HEK293 (cell line): ENCODE data around the gene PTRH1.
"Not testable (repeated sequence)": the region's sequence is repeated elsewhere in the genome, so short reads cannot be mapped to it uniquely, and the experiment has no call there.

Experiments
- CTCF ChIA-PET: fragments of 350-600 bp; formaldehyde crosslinking; extraction: SDS; loops from one replicate; lab custom pipeline; 2021; ENCODE audit warnings: antibody characterized with exemption; lab: Yijun Ruan, JAX
- POLR2A ChIA-PET: fragments of 300-600 bp; formaldehyde crosslinking; extraction: SDS; loops from one replicate; lab custom pipeline; 2020; ENCODE audit warnings: antibody characterized with exemption, inconsistent platforms; lab: Yijun Ruan, JAX
- H3K27ac ChIP-seq: fragments of 200-500 bp; sonication (Bioruptor generic); 2 replicates; pipeline ENCODE4 v1.5.1; 2014; ENCODE audit warnings: low read depth, low read length, control low read depth, inconsistent platforms; ENCODE audit errors: extremely low read depth
- H3K36me3 ChIP-seq, 2 experiments: fragments of 200-500 bp in 1 of 2; sonication (Bioruptor generic) in 1 of 2; 1 replicate in 1 of 2; 2 replicates in 1 of 2; pipeline ENCODE4 v1.5.1; 2014 to 2017; ENCODE audit warnings: inconsistent platforms in 2 of 2, low read length in 2 of 2; ENCODE audit not compliant: control insufficient read depth in 2 of 2, insufficient read depth in 1 of 2
- H3K4me1 ChIP-seq: fragments of 200-500 bp; sonication (Bioruptor generic); 2 replicates; pipeline ENCODE4 v1.5.1; 2014; ENCODE audit warnings: mild to moderate bottlenecking, low read length, inconsistent platforms; ENCODE audit not compliant: control insufficient read depth, insufficient read depth
- H3K4me3 ChIP-seq: 2 replicates; pipeline ENCODE4 v1.5.1; 2011; ENCODE audit warnings: low read depth, mild to moderate bottlenecking, control low read depth, low read length, moderate library complexity
- H3K9me3 ChIP-seq: fragments of 200-500 bp; sonication (Bioruptor generic); 2 replicates; pipeline ENCODE4 v1.5.1; 2014; ENCODE audit warnings: low read depth, low read length, inconsistent platforms; ENCODE audit not compliant: control insufficient read depth, insufficient read depth
- BCL11A ChIP-seq: fragments of 450-650 bp; formaldehyde crosslinking; IDR thresholded peaks from 2 replicates; pipeline ENCODE4 v1.5.1; 2016; ENCODE audit warnings: low read depth, missing biosample characterization, missing genetic modification characterization
- EGR2 ChIP-seq: fragments of 450-650 bp; formaldehyde crosslinking; IDR thresholded peaks from 2 replicates; pipeline ENCODE4 v1.5.1; 2016; ENCODE audit warnings: low read depth, missing biosample characterization, missing genetic modification characterization
- OVOL3 ChIP-seq: fragments of 450-650 bp; formaldehyde crosslinking; IDR thresholded peaks from 2 replicates; pipeline ENCODE4 v1.5.1; 2016; ENCODE audit warnings: missing biosample characterization, missing genetic modification characterization
- TRIM28 ChIP-seq: IDR thresholded peaks from 2 replicates; pipeline ENCODE4 v1.6.1; 2011; ENCODE audit warnings: low read length, control low read depth, borderline replicate concordance
- ZBTB17 ChIP-seq: fragments of 450-650 bp; formaldehyde crosslinking; IDR thresholded peaks from 2 replicates; pipeline ENCODE4 v1.5.1; 2016; ENCODE audit warnings: missing biosample characterization, missing genetic modification characterization
- ZBTB20 ChIP-seq: fragments of 450-650 bp; formaldehyde crosslinking; IDR thresholded peaks from 2 replicates; pipeline ENCODE4 v1.5.1; 2016; ENCODE audit warnings: missing biosample characterization, missing genetic modification characterization
- ZFHX2 ChIP-seq: fragments of 450-650 bp; formaldehyde crosslinking; conservative IDR thresholded peaks from 2 replicates; pipeline ENCODE4 v1.5.1; 2016; ENCODE audit warnings: missing biosample characterization, missing genetic modification characterization
- ZNF24 ChIP-seq: fragments of 450-650 bp; formaldehyde crosslinking; IDR thresholded peaks from 2 replicates; pipeline ENCODE4 v1.5.1; 2016; ENCODE audit warnings: missing biosample characterization, missing genetic modification characterization
- ZNF341 ChIP-seq: fragments of 450-650 bp; formaldehyde crosslinking; IDR thresholded peaks from 2 replicates; pipeline ENCODE4; 2016; ENCODE audit warnings: low read depth, missing biosample characterization, missing genetic modification characterization
- ZNF37A ChIP-seq: fragments of 450-650 bp; IDR thresholded peaks from 2 replicates; pipeline ENCODE4 v1.5.1; 2018; ENCODE audit warnings: missing biosample characterization, missing genetic modification characterization
- ZNF658 ChIP-seq: fragments of 450-650 bp; formaldehyde crosslinking; IDR thresholded peaks from 2 replicates; pipeline ENCODE4; 2016; ENCODE audit warnings: missing biosample characterization, missing genetic modification characterization
- ZNF768 ChIP-seq: fragments of 450-650 bp; formaldehyde crosslinking; IDR thresholded peaks from 2 replicates; pipeline ENCODE4 v1.5.1; 2018; ENCODE audit warnings: missing biosample characterization, mild to moderate bottlenecking, missing genetic modification characterization
- TF ChIP-seq, protein P1 (sequence below): fragments of 450-650 bp; formaldehyde crosslinking; IDR thresholded peaks from 2 replicates; pipeline ENCODE4 v1.5.1; 2016; ENCODE audit warnings: missing biosample characterization, missing genetic modification characterization
- TF ChIP-seq, protein P2 (sequence below): fragments of 450-650 bp; formaldehyde crosslinking; IDR thresholded peaks from 2 replicates; pipeline ENCODE4 v1.5.1; 2017; ENCODE audit warnings: missing biosample characterization, mild to moderate bottlenecking, missing genetic modification characterization, moderate library complexity

Gene PTRH1

DNA sequence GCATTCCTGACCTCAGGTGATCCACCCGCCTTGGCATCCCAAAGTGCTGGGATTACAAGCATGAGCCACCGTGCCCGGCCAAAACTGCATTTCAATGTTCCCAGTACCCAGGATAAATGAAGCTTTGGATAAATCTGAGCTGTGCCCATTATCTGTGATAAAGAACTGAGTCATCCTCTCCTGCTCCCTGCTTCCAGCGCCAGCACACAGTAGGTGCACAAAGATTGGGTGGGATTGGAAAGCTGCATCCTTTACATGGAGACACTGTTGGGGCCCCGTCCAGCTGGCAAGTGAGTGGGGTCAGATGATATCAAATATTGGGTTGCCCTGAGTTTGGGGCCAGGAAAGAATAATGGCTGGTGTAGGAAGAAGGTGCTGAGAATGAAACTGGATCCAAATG, 45.6 kb upstream of the PTRH1 start:
- Histone ChIP-seq H3K4me3 (no peak overlapping the region), H3K27ac (no peak overlapping the region), H3K36me3 (no peaks in the 10 kb centered on the region), H3K9me3 (no peaks in the 10 kb centered on the region), H3K4me1 (no peaks in the 10 kb centered on the region)
- POLR2A ChIA-PET = interaction anchor here (2.1 kb wide), 1 partner anchor 10 kb away, joined by 7 read pairs; no protein-coding TSS in a partner anchor
- CTCF ChIA-PET = interaction anchor here (0.6 to 0.7 kb wide), 2 partner anchors 26 to 266 kb away, joined by 3 read pairs; partner anchors contain the start of gene TOR2A
- no peak for TF ChIP-seq TRIM28
- TF ChIP-seq ZBTB20 = no peak
- no peak for TF ChIP-seq OVOL3 (tag by site-specific recombination)
- no peak for TF ChIP-seq ZNF658 (tag by site-specific recombination)
- no peak for TF ChIP-seq BCL11A (tag by site-specific recombination)
- no peak for TF ChIP-seq ZNF341 (tag by site-specific recombination)
- TF ChIP-seq, all 188 proteins: peak for 0

DNA sequence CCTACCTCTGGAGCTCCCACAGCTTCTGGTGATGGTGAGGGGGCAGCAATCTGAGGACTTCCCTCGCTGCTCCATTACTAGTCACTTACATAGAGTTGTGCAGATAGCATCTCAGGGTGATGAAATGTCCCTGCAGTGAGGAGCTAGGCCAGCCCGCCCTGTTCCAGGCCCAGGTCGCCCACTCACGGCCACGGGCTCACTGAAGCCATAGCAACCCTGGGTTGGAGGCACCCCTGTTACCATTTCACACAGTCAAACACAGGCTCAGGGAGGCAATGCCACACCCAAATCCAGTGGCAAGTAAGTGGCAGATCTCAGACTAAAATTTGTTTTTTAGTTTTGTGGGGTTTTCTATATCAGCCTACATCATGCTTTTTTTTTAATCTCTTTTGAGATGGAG, 43.4 kb upstream of the PTRH1 start:
- no peak overlapping the region for H3K4me3 ChIP-seq
- POLR2A ChIA-PET = no interaction called here

DNA sequence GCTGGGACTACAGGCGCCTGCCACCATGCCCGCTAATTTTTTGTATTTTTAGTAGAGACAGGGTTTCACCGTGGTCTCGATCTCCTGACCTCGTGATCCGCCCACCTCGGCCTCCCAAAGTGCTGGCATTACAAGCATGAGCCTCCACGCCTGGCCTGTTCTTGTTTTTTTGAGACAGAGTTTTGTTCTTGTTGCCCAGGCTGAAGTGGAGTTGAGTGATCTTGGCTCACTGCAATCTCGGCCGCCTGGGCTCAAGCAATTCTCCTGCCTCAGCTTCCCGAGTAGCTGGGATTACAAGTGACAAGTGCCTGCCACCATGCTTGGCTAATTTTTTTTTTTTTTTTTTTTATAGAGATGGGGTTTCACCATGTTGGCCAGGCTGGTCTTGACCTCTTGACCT, 41.3 kb upstream of the PTRH1 start:
- H3K4me3 ChIP-seq, H3K36me3 ChIP-seq, H3K9me3 ChIP-seq, H3K27ac ChIP-seq, H3K4me1 ChIP-seq, POLR2A ChIA-PET: not testable (repeated sequence)
- CTCF ChIA-PET = interaction anchor here (0.7 to 1.6 kb wide), 5 partner anchors 9 to 164 kb away, joined by 3 to 4 read pairs (median 4); partner anchors contain the start of gene CDK9

More for the DNA sequence above, 43.4 kb upstream of the PTRH1 start:
- 0 out of 2 replicates have a peak, but pooled peaks cover 2% of the 10 kb centered on the region for H3K4me1 ChIP-seq
- TF ChIP-seq ZFHX2 (tag by site-specific recombination) (peak; percentile 79), ZNF37A (tag by site-specific recombination) (no peak), EGR2 (tag by site-specific recombination) (peak; percentile 36)
- TF ChIP-seq, protein P1, sequence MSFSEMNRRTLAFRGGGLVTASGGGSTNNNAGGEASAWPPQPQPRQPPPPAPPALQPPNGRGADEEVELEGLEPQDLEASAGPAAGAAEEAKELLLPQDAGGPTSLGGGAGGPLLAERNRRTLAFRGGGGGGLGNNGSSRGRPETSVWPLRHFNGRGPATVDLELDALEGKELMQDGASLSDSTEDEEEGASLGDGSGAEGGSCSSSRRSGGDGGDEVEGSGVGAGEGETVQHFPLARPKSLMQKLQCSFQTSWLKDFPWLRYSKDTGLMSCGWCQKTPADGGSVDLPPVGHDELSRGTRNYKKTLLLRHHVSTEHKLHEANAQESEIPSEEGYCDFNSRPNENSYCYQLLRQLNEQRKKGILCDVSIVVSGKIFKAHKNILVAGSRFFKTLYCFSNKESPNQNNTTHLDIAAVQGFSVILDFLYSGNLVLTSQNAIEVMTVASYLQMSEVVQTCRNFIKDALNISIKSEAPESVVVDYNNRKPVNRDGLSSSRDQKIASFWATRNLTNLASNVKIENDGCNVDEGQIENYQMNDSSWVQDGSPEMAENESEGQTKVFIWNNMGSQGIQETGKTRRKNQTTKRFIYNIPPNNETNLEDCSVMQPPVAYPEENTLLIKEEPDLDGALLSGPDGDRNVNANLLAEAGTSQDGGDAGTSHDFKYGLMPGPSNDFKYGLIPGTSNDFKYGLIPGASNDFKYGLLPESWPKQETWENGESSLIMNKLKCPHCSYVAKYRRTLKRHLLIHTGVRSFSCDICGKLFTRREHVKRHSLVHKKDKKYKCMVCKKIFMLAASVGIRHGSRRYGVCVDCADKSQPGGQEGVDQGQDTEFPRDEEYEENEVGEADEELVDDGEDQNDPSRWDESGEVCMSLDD (tag by site-specific recombination) = no peak
- TF ChIP-seq, protein P2, sequence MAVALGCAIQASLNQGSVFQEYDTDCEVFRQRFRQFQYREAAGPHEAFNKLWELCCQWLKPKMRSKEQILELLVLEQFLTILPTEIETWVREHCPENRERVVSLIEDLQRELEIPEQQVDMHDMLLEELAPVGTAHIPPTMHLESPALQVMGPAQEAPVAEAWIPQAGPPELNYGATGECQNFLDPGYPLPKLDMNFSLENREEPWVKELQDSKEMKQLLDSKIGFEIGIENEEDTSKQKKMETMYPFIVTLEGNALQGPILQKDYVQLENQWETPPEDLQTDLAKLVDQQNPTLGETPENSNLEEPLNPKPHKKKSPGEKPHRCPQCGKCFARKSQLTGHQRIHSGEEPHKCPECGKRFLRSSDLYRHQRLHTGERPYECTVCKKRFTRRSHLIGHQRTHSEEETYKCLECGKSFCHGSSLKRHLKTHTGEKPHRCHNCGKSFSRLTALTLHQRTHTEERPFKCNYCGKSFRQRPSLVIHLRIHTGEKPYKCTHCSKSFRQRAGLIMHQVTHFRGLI (tag by site-specific recombination) = no peak
- no peak overlapping the region for H3K27ac ChIP-seq
- CTCF ChIA-PET = interaction anchor here (1.6 to 1.7 kb wide), 2 partner anchors 9 to 26 kb away, joined by 4 to 5 read pairs; no protein-coding TSS in a partner anchor
- H3K9me3 ChIP-seq = no peaks in the 10 kb centered on the region
- H3K36me3 ChIP-seq = no peaks in the 10 kb centered on the region

DNA sequence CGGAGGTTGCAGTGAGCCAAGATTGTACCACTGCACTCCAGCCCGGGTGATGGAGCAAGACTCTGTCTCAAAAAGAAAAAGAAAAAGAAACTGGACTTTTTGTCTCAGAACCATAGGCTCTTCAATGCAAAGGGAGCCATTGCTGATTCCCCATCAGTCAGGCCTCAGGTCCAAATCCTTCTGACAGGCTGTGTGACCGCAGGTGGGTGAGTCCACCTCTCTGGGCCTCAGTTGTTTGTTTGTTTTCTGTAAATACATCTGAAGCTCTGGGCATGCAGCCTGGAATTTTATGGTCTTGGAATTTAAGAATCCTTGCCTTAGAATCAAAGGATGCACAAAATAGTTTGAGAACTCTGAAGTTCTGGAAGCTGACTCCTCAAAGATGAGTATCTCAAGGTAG, 40.8 kb upstream of the PTRH1 start:
- Histone ChIP-seq H3K27ac (no peak overlapping the region), H3K4me1 (0 out of 2 replicates have a peak, but pooled peaks cover 2% of the 10 kb centered on the region), H3K4me3 (no peak overlapping the region), H3K9me3 (no peaks in the 10 kb centered on the region), H3K36me3 (no peaks in the 10 kb centered on the region)
- POLR2A ChIA-PET = interaction anchor here (0.6 to 1.2 kb wide), 2 partner anchors 15 to 158 kb away, joined by 5 to 6 read pairs; no protein-coding TSS in a partner anchor
- CTCF ChIA-PET = interaction anchor here (1.2 to 1.6 kb wide), 4 partner anchors 9 to 165 kb away, joined by 3 to 4 read pairs (median 4); partner anchors contain the start of gene CDK9
- no peak for TF ChIP-seq ZBTB17 (tag by site-specific recombination)
- peak; percentile 64; the same call in 1 of the 2 replicates for TF ChIP-seq ZNF768 (tag by site-specific recombination)
- TF ChIP-seq BCL11A (tag by site-specific recombination) = no peak
- no peak for TF ChIP-seq ZNF24
